Smooth muscle cell (in vitro differentiated cells): ENCODE measurements around the gene KRTAP12-2. TPM values are rescaled to one million over a fixed set of nuclear protein-coding genes. Genes with fewer than 3 reads are reported as not detected.

ENCODE experiments used
- DNase-seq: peaks from one replicate; lab custom pipeline; 2025; ENCODE audit not compliant: unreplicated experiment; lab: John Stamatoyannopoulos, UW
- H2AFZ ChIP-seq: fragments of 200-600 bp; sonication (generic); 2 replicates; pipeline ENCODE4 v1.6.0; 2016; ENCODE audit warnings: antibody characterized with exemption, low read depth, mild to moderate bottlenecking
- H3F3A ChIP-seq: fragments of 200-600 bp; sonication (generic); 2 replicates; pipeline ENCODE4 v1.6.0; 2017; ENCODE audit warnings: antibody characterized with exemption, low read depth
- H3K27ac ChIP-seq: fragments of 200-600 bp; sonication (generic); 2 replicates; pipeline ENCODE4 v1.5.1; 2016; ENCODE audit warnings: low read depth, mild to moderate bottlenecking
- H3K27me3 ChIP-seq: fragments of 200-600 bp; sonication (generic); 2 replicates; pipeline ENCODE4 v1.6.1; 2016; ENCODE audit warnings: low read depth, mild to moderate bottlenecking
- H3K36me3 ChIP-seq: fragments of 200-600 bp; sonication (generic); 2 replicates; pipeline ENCODE4 v1.5.1; 2016; ENCODE audit warnings: low read depth
- H3K4me1 ChIP-seq: fragments of 200-600 bp; sonication (generic); 2 replicates; pipeline ENCODE4 v1.5.1; 2016; ENCODE audit warnings: low read depth
- H3K4me2 ChIP-seq: fragments of 200-600 bp; sonication (generic); 2 replicates; pipeline ENCODE4 v1.6.0; 2016; ENCODE audit warnings: mild to moderate bottlenecking
- H3K4me3 ChIP-seq: fragments of 200-600 bp; sonication (generic); 2 replicates; pipeline ENCODE4 v1.5.1; 2016; ENCODE audit warnings: mild to moderate bottlenecking
- H3K79me2 ChIP-seq: fragments of 200-600 bp; sonication (generic); 2 replicates; pipeline ENCODE4 v1.6.0; 2016; ENCODE audit warnings: low read depth, mild to moderate bottlenecking
- H3K9ac ChIP-seq: fragments of 200-600 bp; sonication (generic); 2 replicates; pipeline ENCODE4 v1.6.0; 2016; ENCODE audit warnings: low read depth
- H3K9me3 ChIP-seq: fragments of 200-600 bp; sonication (generic); replicated peaks from 2 replicates; pipeline ENCODE4 v1.5.1; 2016; ENCODE audit warnings: low read depth
- H4K20me1 ChIP-seq: fragments of 200-600 bp; sonication (generic); 2 replicates; pipeline ENCODE4 v1.6.0; 2016; ENCODE audit warnings: low read depth
- CTCF ChIP-seq: fragments of 200-600 bp; sonication (generic); IDR thresholded peaks from 2 replicates; pipeline ENCODE4 v1.5.1; 2017; ENCODE audit warnings: borderline replicate concordance, mild to moderate bottlenecking, antibody characterized with exemption; ENCODE audit not compliant: insufficient read depth, poor library complexity, severe bottlenecking
- WGBS: methylation state at CpG from one replicate; pipeline ENCODE4 v1.1.7; 2016; ENCODE audit warnings: low lambda C conversion rate; 5-methylcytosine and 5-hydroxymethylcytosine counted together
- polyA plus RNA-seq: library from polyadenylated mRNA; unstranded; fragments of >200 nt; fragmentation: Nextera tagmentation; extraction: Ambion mirVana; gene quantifications from 2 replicates; pipeline ENCODE4 v1.2.1, GENCODE V29; 2016
- total RNA-seq: library from RNA; depleted of rRNA; stranded (reverse); fragments of >200 nt; gene quantifications from 2 replicates; pipeline ENCODE4 v1.2.3, GENCODE V29; 2014

The KRTAP12-2 gene
- total and polyA plus RNA-seq, 2 experiments from 2014 or later = not detected

DNA sequence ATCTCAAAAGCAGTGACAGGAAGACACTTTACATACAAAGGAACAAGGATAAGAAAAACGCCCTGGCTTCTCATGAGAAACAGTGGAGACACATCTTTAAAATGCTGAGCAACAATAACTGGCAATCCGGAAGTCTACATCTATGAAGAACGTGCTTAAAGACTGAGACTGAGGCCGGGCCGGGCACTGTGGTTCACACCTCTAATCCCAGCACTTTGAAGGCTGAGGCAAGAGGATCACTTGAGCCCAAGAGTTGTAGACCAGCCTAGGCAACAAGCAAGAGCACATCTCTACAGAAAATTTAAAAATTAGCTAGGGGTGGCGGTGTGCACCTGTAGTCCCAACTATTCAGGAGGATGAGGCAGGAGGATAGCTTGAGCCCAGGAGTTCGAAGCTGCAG, 17.4 kb upstream of the KRTAP12-2 start:
- no peak overlapping the region for H2AFZ ChIP-seq
- H3K9me3 ChIP-seq = no peaks in the 10 kb centered on the region
- no peaks in the 10 kb centered on the region for H4K20me1 ChIP-seq
- H3K27me3 ChIP-seq = no peaks in the 10 kb centered on the region
- H3K36me3 ChIP-seq = no peaks in the 10 kb centered on the region
- no peak for TF ChIP-seq CTCF
- peaks cover 12% of the 10 kb centered on the region for H3K4me1 ChIP-seq
- no peak for DNase-seq
- no peak overlapping the region for H3K27ac ChIP-seq
- no peak overlapping the region for H3K9ac ChIP-seq
- H3F3A ChIP-seq = no peaks in the 10 kb centered on the region
- H3K4me3 ChIP-seq = no peak overlapping the region
- no peak overlapping the region for H3K4me2 ChIP-seq
- no peaks in the 10 kb centered on the region for H3K79me2 ChIP-seq
- WGBS = 86% methylated on average over 7 of the region's 7 CpGs

DNA sequence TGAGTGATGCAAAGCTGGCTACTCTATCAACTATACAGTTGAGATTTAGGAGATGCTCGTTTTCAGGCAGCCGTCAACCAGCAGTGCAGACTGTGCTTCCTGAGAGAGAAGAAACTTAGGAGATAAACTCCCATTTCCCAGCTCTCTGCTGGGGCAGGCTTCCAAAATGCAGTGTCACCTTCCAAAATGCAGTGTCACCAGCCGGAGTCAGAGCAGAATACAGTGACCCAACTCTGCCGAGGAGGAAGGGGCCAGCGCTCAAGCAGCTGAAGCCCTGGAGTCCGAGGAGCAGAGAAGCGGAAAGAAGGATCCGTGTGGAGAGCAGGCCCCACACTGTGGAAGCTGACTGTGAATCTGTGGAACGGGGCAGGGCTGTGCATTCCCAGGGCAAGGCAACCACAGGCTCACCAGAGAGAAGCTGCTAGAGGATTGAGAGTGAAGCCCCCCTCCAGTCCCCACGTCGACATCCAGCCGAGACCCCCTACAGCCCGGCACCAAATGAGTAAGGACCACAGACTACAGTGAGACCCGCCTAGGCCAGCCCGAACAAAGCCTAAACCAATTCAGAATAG, 15.9 kb upstream of the KRTAP12-2 start:
- no peak for DNase-seq
- no peaks in the 10 kb centered on the region for H3K9me3 ChIP-seq
- peaks cover 12% of the 10 kb centered on the region for H3K4me1 ChIP-seq
- no peak overlapping the region for H3K4me2 ChIP-seq
- H3K4me3 ChIP-seq = no peak overlapping the region
- TF ChIP-seq CTCF = no peak
- no peak overlapping the region for H2AFZ ChIP-seq
- no peaks in the 10 kb centered on the region for H3K27me3 ChIP-seq
- H3F3A ChIP-seq = no peaks in the 10 kb centered on the region
- no peaks in the 10 kb centered on the region for H3K79me2 ChIP-seq
- H4K20me1 ChIP-seq = no peaks in the 10 kb centered on the region
- H3K36me3 ChIP-seq = no peaks in the 10 kb centered on the region
- 87% methylated on average over 15 of the region's 15 CpGs for WGBS
- H3K27ac ChIP-seq = no peak overlapping the region
- no peak overlapping the region for H3K9ac ChIP-seq

DNA sequence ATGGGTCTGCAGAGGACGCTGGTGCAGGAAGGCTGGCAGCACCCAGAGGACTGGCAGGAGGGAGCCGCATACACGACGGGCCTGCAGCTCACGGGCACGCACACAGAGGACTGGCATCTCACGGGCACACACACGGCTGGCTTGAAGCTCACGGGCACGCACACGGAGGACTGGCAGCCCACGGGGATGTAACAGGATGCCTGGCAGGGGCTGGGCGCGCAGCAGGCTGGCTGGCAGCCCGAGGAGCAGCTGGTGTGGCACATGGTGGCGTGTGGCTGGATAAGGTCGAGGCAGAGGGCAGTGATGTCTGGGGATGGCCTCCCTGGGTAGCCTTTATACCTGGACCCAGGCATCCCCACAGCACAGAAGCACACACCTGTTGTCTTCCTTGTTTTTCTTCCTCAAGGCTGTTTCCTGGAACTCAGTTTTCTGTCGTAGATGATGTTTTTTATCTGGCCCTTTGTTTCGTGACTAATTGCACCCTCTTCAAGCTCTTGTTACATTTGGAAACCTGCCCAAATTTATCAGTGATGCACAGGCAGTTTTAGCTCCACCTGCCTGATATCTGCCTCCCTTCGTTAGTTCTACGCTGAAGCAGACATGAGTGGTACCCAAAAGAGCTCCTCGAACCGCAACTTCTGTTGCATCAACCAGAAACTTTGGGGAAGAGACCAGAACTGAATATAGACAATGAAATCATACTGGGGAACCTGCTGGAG, 15.3 kb upstream of the KRTAP12-2 start, which contains the start of gene KRTAP12-1:
Gene KRTAP12-1, minus strand, starts transcription at position 303 of the 719 bp plus-strand sequence. Its CDS starts 40 bp downstream, at position 263.
- Histone ChIP-seq H3K27ac (no peak within 1 kb of the TSS), H3K4me1 (peaks cover 10% of the 10 kb centered on the region), H3K79me2 (no peaks in the 10 kb centered on the region), H3K9me3 (no peaks in the 10 kb centered on the region), H4K20me1 (no peaks in the 10 kb centered on the region), H3K9ac (no peak within 1 kb of the TSS), H3K36me3 (no peaks in the 10 kb centered on the region), H3K4me2 (no peak within 1 kb of the TSS), H3K27me3 (no peaks in the 10 kb centered on the region), H2AFZ (no peak within 1 kb of the TSS), H3F3A (no peaks in the 10 kb centered on the region), H3K4me3 (no peak within 1 kb of the TSS)
- WGBS = 88% methylated on average over 23 of the region's 23 CpGs
- DNase-seq = no peak
- no peak for TF ChIP-seq CTCF
